ENCODE measurements around the gene FHIT. TPM values are rescaled to one million over a fixed set of nuclear protein-coding genes. Genes with fewer than 3 reads are reported as not detected.

The FHIT gene
- total and polyA plus RNA-seq, 8 donors = 1.8 to 10.6 (median 7.1) TPM

DNA sequence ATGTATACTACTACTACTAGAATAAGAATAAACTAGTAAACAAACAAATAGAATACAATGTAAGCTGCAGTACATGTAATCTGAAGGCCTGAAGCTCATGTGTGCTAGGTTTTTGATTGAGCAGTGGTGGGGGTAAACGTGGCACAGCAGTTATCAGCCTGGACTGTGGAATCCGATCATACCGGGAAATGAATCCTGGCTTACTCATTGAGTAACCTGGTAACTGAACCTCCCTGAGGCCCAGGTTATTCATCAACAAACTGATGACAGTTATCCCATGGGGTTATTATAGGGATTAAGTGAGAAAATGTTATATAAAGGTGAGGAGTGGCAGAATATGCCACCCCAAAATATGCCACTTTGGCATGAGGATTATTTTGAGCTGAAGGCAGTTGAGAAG, 339.1 kb downstream of the FHIT start:
- H3K36me3 ChIP-seq = no peaks in the 10 kb centered on the region
- peaks cover 0 to 8% (median 0%) of the 10 kb centered on the region in 4 donors for H3K9me3 ChIP-seq
- no peaks in the 10 kb centered on the region for H3K4me1 ChIP-seq
- no peak overlapping the region for H3K27ac ChIP-seq
- TF ChIP-seq CTCF (IDR thresholded peaks at IDR 0.05) (no peak), POLR2A (IDR thresholded peaks at IDR 0.05) (no peak), POLR2AphosphoS5 (IDR thresholded peaks at IDR 0.05) (no peak), EP300 (IDR thresholded peaks at IDR 0.05) (no peak)
- 83 to 93% (median 85%) methylated on average over 3 of the region's 3 CpGs for WGBS, 5 donors
- no peak for DNase-seq
- H3K4me3 ChIP-seq = no peak overlapping the region
- H3K27me3 ChIP-seq = no peaks in the 10 kb centered on the region
- intact Hi-C loops (cut with DNase I; ENCODE audit: low total_unique reads) = no loop called here

GRCh38 chr3:60909526-60909925, 341.7 kb downstream of the FHIT start:
- Histone ChIP-seq H3K27me3 (no peaks in the 10 kb centered on the region), H3K27ac (no peak overlapping the region), H3K4me1 (no peaks in the 10 kb centered on the region), H3K9me3 (peaks cover 0 to 8% (median 0%) of the 10 kb centered on the region in 4 donors), H3K36me3 (no peaks in the 10 kb centered on the region), H3K4me3 (no peak overlapping the region)
- no peak for DNase-seq
- 41 to 61% (median 52%) methylated on average over 2 of the region's 2 CpGs for WGBS, 5 donors
- TF ChIP-seq POLR2A (IDR thresholded peaks at IDR 0.05) = no peak
- TF ChIP-seq POLR2AphosphoS5 (IDR thresholded peaks at IDR 0.05) = no peak
- no peak for TF ChIP-seq CTCF (IDR thresholded peaks at IDR 0.05)
- no peak for TF ChIP-seq EP300 (IDR thresholded peaks at IDR 0.05)
- intact Hi-C loops (cut with DNase I; ENCODE audit: low total_unique reads) = no loop called here

GRCh38 chr3:60906283-60906682, 345.0 kb downstream of the FHIT start:
- WGBS, 5 donors = 85 to 93% (median 91%) methylated on average over 5 of the region's 5 CpGs
- no peaks in the 10 kb centered on the region for H3K4me1 ChIP-seq
- no peak overlapping the region for H3K27ac ChIP-seq
- H3K36me3 ChIP-seq = no peaks in the 10 kb centered on the region
- TF ChIP-seq CTCF (IDR thresholded peaks at IDR 0.05) = no peak
- TF ChIP-seq EP300 (IDR thresholded peaks at IDR 0.05) = no peak
- TF ChIP-seq POLR2AphosphoS5 (IDR thresholded peaks at IDR 0.05) = no peak
- intact Hi-C loops (cut with DNase I; ENCODE audit: low total_unique reads) = no loop called here
- H3K9me3 ChIP-seq = no peaks in the 10 kb centered on the region
- no peaks in the 10 kb centered on the region for H3K27me3 ChIP-seq
- no peak overlapping the region for H3K4me3 ChIP-seq
- DNase-seq = no peak

DNA sequence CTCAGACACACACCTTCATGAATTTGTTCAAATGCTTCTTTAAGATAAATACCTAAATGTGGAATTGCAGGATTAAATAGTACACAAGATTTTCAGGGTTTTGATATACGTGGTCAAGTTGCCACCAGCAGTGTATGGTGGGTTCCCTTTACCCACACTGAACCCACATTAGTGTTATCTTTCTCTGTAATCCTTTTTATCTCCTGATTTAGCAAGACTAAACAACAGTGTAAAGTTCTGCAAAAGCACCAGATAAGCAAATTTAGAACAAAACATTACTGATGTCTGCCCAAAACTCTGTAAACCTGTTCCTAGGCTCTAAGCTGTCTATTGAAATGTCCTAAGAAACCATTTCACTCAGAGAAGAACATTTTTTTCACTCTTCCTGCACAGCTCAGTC, 352.9 kb downstream of the FHIT start:
- no peak overlapping the region for H3K4me3 ChIP-seq
- no peak overlapping the region for H3K27ac ChIP-seq
- DNase-seq = no peak
- no peaks in the 10 kb centered on the region for H3K27me3 ChIP-seq
- no peaks in the 10 kb centered on the region for H3K4me1 ChIP-seq
- intact Hi-C loops (cut with DNase I; ENCODE audit: low total_unique reads) = no loop called here
- 48 to 64% (median 54%) methylated on average over 1 of the region's 1 CpG for WGBS, 5 donors
- H3K9me3 ChIP-seq = no peaks in the 10 kb centered on the region
- no peaks in the 10 kb centered on the region for H3K36me3 ChIP-seq
- TF ChIP-seq POLR2A (IDR thresholded peaks at IDR 0.05) (no peak), CTCF (IDR thresholded peaks at IDR 0.05) (no peak), POLR2AphosphoS5 (IDR thresholded peaks at IDR 0.05) (no peak), EP300 (IDR thresholded peaks at IDR 0.05) (no peak)
